NT2/D1 (cell line): Measurements from ENCODE around the gene TLE1.

ENCODE experiments used
- YY1 ChIP-seq: IDR thresholded peaks from 2 replicates; pipeline ENCODE4 v1.6.1; 2011; ENCODE audit not compliant: insufficient read length, insufficient read depth
- ZNF274 ChIP-seq: IDR thresholded peaks from 2 replicates; pipeline ENCODE4 v1.6.1; 2011; ENCODE audit warnings: mild to moderate bottlenecking, low read depth, low read length

DNA sequence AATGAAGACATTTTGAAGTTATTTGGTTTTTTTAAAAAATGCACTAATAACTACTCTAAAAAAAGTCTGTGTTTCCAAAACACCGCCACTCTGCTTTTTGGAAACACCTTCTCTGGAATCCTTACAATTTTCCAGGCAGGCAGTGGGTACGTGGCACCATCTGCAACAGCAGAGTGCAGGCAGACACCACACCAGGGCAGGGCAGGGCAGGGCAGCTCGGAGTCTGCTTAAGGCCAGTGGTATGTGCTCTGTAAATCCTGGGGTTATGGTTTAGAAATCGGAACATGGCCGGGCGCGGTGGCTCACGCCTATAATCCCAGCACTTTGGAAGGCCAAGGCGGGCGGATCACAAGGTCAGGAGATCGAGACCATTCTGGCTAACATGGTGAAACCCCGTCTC, 97.6 kb downstream of the TLE1 start:
- TF ChIP-seq YY1 = no peak
- TF ChIP-seq ZNF274 = no peak
